K562 (cell line): ENCODE results near the gene CHN2. TPM values are rescaled to one million over a fixed set of nuclear protein-coding genes. Genes with fewer than 3 reads are reported as not detected.

Source experiments
- ARID4B ChIP-seq: sonication (generic); formaldehyde crosslinking; IDR thresholded peaks from 2 replicates; pipeline ENCODE4 v1.8.0; 2022; ENCODE audit warnings: mild to moderate bottlenecking, missing genetic modification reagents
- CBFA2T2 ChIP-seq: fragments of 450-650 bp; conservative IDR thresholded peaks from 2 replicates; pipeline ENCODE4 v1.6.1; 2017; ENCODE audit warnings: mild to moderate bottlenecking
- ERF ChIP-seq: fragments of 450-650 bp; formaldehyde crosslinking; IDR thresholded peaks from 2 replicates; pipeline ENCODE4 v1.4.0; 2020; ENCODE audit warnings: mild to moderate bottlenecking, mixed read lengths
- HMG20B ChIP-seq: fragments of 250-450 bp; sonication (Bioruptor Pico); IDR thresholded peaks from 2 replicates; pipeline ENCODE4 v1.5.0; 2021; ENCODE audit warnings: mild to moderate bottlenecking
- LEF1 ChIP-seq: fragments of 450-650 bp; IDR thresholded peaks from 2 replicates; pipeline ENCODE4 v1.6.1; 2016; ENCODE audit warnings: mild to moderate bottlenecking
- POLR2H ChIP-seq: IDR thresholded peaks from 2 replicates; pipeline ENCODE4 v1.6.1; 2016; ENCODE audit warnings: missing genetic modification characterization, low read depth, mild to moderate bottlenecking, control low read depth, missing compliant biosample characterization, moderate library complexity
- PRDM10 ChIP-seq: fragments of 450-650 bp; IDR thresholded peaks from 2 replicates; pipeline ENCODE4 v1.6.1; 2018; ENCODE audit not compliant: partially characterized antibody
- RAD51 ChIP-seq: fragments of 450-650 bp; IDR thresholded peaks from 2 replicates; pipeline ENCODE4 v1.7.1; 2016; ENCODE audit warnings: low read depth, mild to moderate bottlenecking, borderline replicate concordance
- SMARCB1 ChIP-seq: IDR thresholded peaks from 2 replicates; pipeline ENCODE4 v1.6.1; 2011; ENCODE audit warnings: improper control_type of control experiment, low read depth; ENCODE audit not compliant: insufficient read length
- SOX6 ChIP-seq: fragments of 450-650 bp; IDR thresholded peaks from 2 replicates; pipeline ENCODE4 v1.6.1; 2014; ENCODE audit warnings: mild to moderate bottlenecking
- TAF7 ChIP-seq: fragments of 450-650 bp; IDR thresholded peaks from 2 replicates; pipeline ENCODE4 v1.6.1; 2016; ENCODE audit warnings: missing genetic modification characterization, missing compliant biosample characterization
- TEAD4 ChIP-seq, 2 experiments: sonication (generic) in 1 of 2; formaldehyde crosslinking in 1 of 2; IDR thresholded peaks; 2 replicates each; pipeline versions ENCODE4 v1.6.1 to v1.8.0; 2012 to 2022; ENCODE audit warnings: borderline replicate concordance in 1 of 2, inconsistent platforms in 1 of 2, low read length in 1 of 2, mild to moderate bottlenecking in 1 of 2, missing genetic modification reagents in 1 of 2
- TFE3 ChIP-seq: fragments of 450-650 bp; formaldehyde crosslinking; IDR thresholded peaks from 2 replicates; pipeline ENCODE4 v1.4.0; 2020; ENCODE audit warnings: mild to moderate bottlenecking, mixed read lengths
- ZNF398 ChIP-seq: fragments of 250-450 bp; sonication (Bioruptor Pico); IDR thresholded peaks from 2 replicates; pipeline ENCODE4 v1.8.0; 2021; ENCODE audit warnings: moderate library complexity, mild to moderate bottlenecking, inconsistent platforms
- ZNF41 ChIP-seq: fragments of 250-450 bp; sonication (Bioruptor Pico); conservative IDR thresholded peaks from 2 replicates; pipeline ENCODE4 v1.4.0; 2020; ENCODE audit warnings: mild to moderate bottlenecking
- ZNF655 ChIP-seq: fragments of 250-450 bp; sonication (Bioruptor Pico); IDR thresholded peaks from 2 replicates; pipeline ENCODE4 v1.5.0; 2021
- polyA plus RNA-seq, 8 experiments: library from polyadenylated mRNA; depleted of rRNA in 4 of 8; stranded (reverse) in 5 of 8; unstranded in 3 of 8; fragments of >200 nt; fragmentation: Nextera tagmentation in 2 of 8; fragmentation: Illumina TruSeq in 1 of 8; extraction: Ambion mirVana in 2 of 8; extraction: Trizol in 1 of 8; gene quantifications; 2 replicates each; pipeline versions ENCODE4 v1.2.1 to v1.2.3, GENCODE V29; 2011 to 2014; ENCODE audit warnings: inconsistent platforms in 1 of 8, missing spikeins in 1 of 8
- total RNA-seq, 7 experiments: library from RNA; depleted of rRNA in 6 of 7; stranded (reverse); fragments of >200 nt in 6 of 7; fragmentation: Illumina TruSeq in 2 of 7; extraction: Trizol in 2 of 7; gene quantifications; 2 replicates each; pipeline versions ENCODE4 v1.2.1 to v1.2.3, GENCODE V29; 2011 to 2021; ENCODE audit warnings: low replicate concordance in 1 of 7

The CHN2 gene
- total and polyA plus RNA-seq, 9 of the 15 experiments (the other 6 are each of a cell fraction or from before 2014, with no cell fraction given), result 0.12 to 2.1 (median 0.31) TPM; not detected in 1

- TF ChIP-seq PRDM10 (no peak), ZNF398 (CRISPR knock-in tag) (no peak), CBFA2T2 (peak; percentile 12; the same call in 1 of the 2 replicates), TEAD4 (IDR thresholded peaks at IDR 0.05; ENCODE audit: low read length) (no peak), TEAD4 (CRISPR knock-in tag; IDR thresholded peaks at IDR 0.05; ENCODE audit: borderline replicate concordance) (no peak), ERF (CRISPR knock-in tag) (no peak), TAF7 (tag) (no peak), LEF1 (no peak), ARID4B (CRISPR knock-in tag) (no peak), ZNF41 (CRISPR knock-in tag) (no peak), SMARCB1 (no peak), HMG20B (CRISPR knock-in tag) (no peak), RAD51 (peak; percentile 64), SOX6 (no peak), ZNF655 (no peak), POLR2H (tag) (no peak), TFE3 (CRISPR knock-in tag) (peak; percentile 74)
Observed at GRCh38 chr7:29209745-29210144, 15.2 kb downstream of the CHN2 start (continued).
